Stimulated activated effector memory CD8-positive, alpha-beta T cell treated with anti-CD3 and anti-CD28 coated beads, Interleukin-12 subunit alpha, Interleukin-12 subunit beta, amount 100 ng/mL, for 72 hours (primary cell): Measurements from ENCODE around the gene BBS10.
A peak's percentile ranks its signal among the peaks of the same experiment; 100 is the strongest.
"Not testable (repeated sequence)": the region's sequence is repeated elsewhere in the genome, so short reads cannot be mapped to it uniquely, and the experiment has no call there.

Experiments used
- ATAC-seq: fragments of 150-1000 bp; cut with Tn5 transposase; 2 replicates; pipeline ENCODE4 v1.10.0; 2021
- DNase-seq, 2 donors: peaks; one replicate each; pipeline ENCODE4 v3.0.0; 2021 to 2022; ENCODE audit warnings: low spot score in 2 of 2
- H3K27ac Mint-ChIP-seq: one replicate; pipeline ENCODE4 v1.8.0; 2022; ENCODE audit warnings: mild to moderate bottlenecking, mixed read lengths
- H3K36me3 Mint-ChIP-seq: one replicate; pipeline ENCODE4 v1.8.0; 2022; ENCODE audit warnings: mild to moderate bottlenecking, mixed read lengths
- H3K4me1 Mint-ChIP-seq: one replicate; pipeline ENCODE4 v1.8.0; 2022; ENCODE audit warnings: mixed read lengths
- H3K4me3 Mint-ChIP-seq: one replicate; pipeline ENCODE4 v1.8.0; 2022; ENCODE audit warnings: mild to moderate bottlenecking, mixed read lengths
- H3K9me3 Mint-ChIP-seq: one replicate; pipeline ENCODE4 v1.8.0; 2022; ENCODE audit warnings: mixed read lengths

BBS10 gene

DNA sequence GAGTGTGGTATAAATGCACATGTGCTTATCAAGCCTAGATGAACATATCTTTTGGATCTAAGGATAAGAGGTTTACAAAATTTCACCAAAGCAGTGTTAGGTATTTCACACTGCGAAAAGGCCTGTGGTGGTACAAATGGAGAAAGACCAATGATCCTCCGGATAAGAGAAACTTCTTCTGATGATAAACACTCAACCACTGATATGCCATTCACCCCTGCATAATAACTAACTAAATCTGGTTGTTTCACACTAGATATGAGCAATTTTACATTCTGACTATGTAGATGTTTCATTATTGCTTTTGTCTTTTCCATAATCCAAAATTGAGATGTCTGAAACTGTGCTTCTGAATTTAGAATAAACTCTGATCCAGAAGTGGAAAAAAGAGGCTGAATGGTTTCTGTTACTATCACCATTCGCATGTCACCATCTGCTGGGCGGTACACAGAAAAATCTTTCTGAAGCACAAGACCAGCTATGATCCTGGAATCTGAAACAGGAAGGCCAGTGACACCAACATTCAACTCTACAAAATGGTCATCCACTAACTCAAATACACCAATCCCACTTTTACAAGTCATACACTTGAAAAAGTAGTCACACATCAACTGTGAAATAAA is 1.3 kb downstream of the BBS10 start:
- no peak for DNase-seq
- peak; percentile 66 for ATAC-seq

DNA sequence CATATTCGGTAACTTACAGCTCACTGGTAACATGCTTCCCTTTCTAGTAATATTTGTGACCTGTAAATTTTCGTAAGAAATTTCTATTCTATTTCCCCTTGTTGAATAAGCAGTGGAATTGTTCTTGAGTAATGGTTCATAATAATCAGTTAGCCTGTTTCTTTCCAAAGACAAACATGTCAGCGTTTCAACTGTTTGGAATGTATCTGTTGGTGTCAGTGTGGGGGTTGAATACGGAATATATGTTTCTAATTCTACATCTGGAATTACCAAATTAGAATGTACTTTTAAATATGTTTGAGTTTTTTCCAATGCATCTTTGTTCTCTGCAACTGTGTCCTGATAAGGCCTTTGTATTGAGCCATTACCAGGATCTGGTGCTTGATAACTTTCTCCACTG is 2.0 kb downstream of the BBS10 start:
- H3K4me1 Mint-ChIP-seq = peaks cover 26% of the 10 kb centered on the region
- ATAC-seq (no peak), DNase-seq (no peak)
- H3K27ac Mint-ChIP-seq = no peak overlapping the region
- peaks cover 7% of the 10 kb centered on the region for H3K36me3 Mint-ChIP-seq
- no peaks in the 10 kb centered on the region for H3K9me3 Mint-ChIP-seq
- H3K4me3 Mint-ChIP-seq = no peak overlapping the region

More for the DNA sequence above, 1.3 kb downstream of the BBS10 start:
- peak overlapping the region; percentile 88 for H3K4me3 Mint-ChIP-seq
- peak overlapping the region; percentile 93 for H3K27ac Mint-ChIP-seq
- H3K4me1 Mint-ChIP-seq = peaks cover 20% of the 10 kb centered on the region
- H3K9me3 Mint-ChIP-seq = no peaks in the 10 kb centered on the region
- H3K36me3 Mint-ChIP-seq = peaks cover 7% of the 10 kb centered on the region

DNA sequence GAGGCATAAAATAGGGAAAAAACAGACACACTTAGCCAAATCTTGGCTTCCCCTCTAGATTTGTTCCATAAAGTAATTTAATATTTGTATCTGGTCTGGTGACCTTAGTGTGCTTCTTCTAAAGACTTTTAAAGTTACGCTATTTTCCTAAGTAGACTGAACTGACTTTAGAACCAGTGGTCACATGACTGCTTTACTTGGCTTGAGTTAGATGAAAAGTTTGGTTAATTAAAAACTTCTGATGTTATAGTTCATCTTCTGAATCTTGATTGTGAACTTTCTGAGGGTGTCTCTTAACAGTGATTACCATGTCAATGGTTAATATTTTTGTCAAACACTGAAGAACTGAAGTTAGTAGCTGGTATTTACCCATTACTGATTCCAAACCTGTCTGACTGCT is 2.6 kb downstream of the BBS10 start:
- Mint-ChIP-seq H3K27ac (no peak overlapping the region), H3K4me1 (peaks cover 26% of the 10 kb centered on the region), H3K4me3 (no peak overlapping the region), H3K9me3 (no peaks in the 10 kb centered on the region), H3K36me3 (peaks cover 7% of the 10 kb centered on the region)
- ATAC-seq (no peak), DNase-seq (no peak)

GRCh38 chr12:76341436-76342030 is 6.7 kb downstream of the BBS10 start:
- no peak for ATAC-seq
- H3K9me3 Mint-ChIP-seq = no peaks in the 10 kb centered on the region
- H3K4me1 Mint-ChIP-seq = peaks cover 7% of the 10 kb centered on the region
- H3K36me3 Mint-ChIP-seq = no peaks in the 10 kb centered on the region
- H3K27ac Mint-ChIP-seq = no peak overlapping the region
- no peak for DNase-seq
- no peak overlapping the region for H3K4me3 Mint-ChIP-seq

- no peak overlapping the region for H3K27ac Mint-ChIP-seq
- DNase-seq (no peak), ATAC-seq (no peak)
- H3K4me1 Mint-ChIP-seq = peaks cover 7% of the 10 kb centered on the region
- H3K36me3 Mint-ChIP-seq = no peaks in the 10 kb centered on the region
- no peak overlapping the region for H3K4me3 Mint-ChIP-seq
- no peaks in the 10 kb centered on the region for H3K9me3 Mint-ChIP-seq
These were observed 7.4 kb downstream of the BBS10 start for GRCh38 chr12:76340680-76341435.

DNA sequence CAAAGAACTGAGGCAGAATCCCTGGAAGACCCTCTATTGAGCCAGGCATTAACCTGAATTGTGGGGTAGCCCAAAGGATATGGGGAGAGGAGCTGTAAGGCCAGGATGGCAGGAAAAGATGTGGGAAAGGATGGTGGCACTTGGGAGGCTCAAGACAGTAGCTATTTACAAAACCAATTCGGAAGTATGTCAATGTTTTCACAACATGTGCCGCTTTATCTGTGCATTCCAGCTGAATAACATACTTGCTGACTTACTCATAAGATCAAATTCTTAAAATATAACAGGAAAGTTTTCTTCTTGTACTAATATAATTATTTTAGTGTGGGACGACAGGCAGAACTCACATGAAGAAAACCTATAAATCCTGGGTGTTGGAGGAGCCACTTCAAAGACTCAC is 10.6 kb downstream of the BBS10 start:
- DNase-seq (no peak), ATAC-seq (no peak)
- Mint-ChIP-seq H3K9me3 (no peaks in the 10 kb centered on the region), H3K27ac (no peak overlapping the region), H3K4me1 (peaks cover 7% of the 10 kb centered on the region), H3K36me3 (no peaks in the 10 kb centered on the region), H3K4me3 (no peak overlapping the region)

GRCh38 chr12:76332606-76333005 is 15.6 kb downstream of the BBS10 start:
- no peak overlapping the region for H3K27ac Mint-ChIP-seq
- no peaks in the 10 kb centered on the region for H3K36me3 Mint-ChIP-seq
- peaks cover 2% of the 10 kb centered on the region for H3K9me3 Mint-ChIP-seq
- no peak for DNase-seq
- no peak overlapping the region for H3K4me3 Mint-ChIP-seq
- no peaks in the 10 kb centered on the region for H3K4me1 Mint-ChIP-seq
- no peak for ATAC-seq

- H3K4me1 Mint-ChIP-seq = no peaks in the 10 kb centered on the region
- H3K36me3 Mint-ChIP-seq = no peaks in the 10 kb centered on the region
- H3K9me3 Mint-ChIP-seq = peaks cover 2% of the 10 kb centered on the region
- no peak overlapping the region for H3K4me3 Mint-ChIP-seq
- ATAC-seq = no peak
- no peak for DNase-seq
- H3K27ac Mint-ChIP-seq = no peak overlapping the region
These were observed 18.6 kb downstream of the BBS10 start for GRCh38 chr12:76329606-76330005.

- Mint-ChIP-seq H3K27ac (no peak overlapping the region), H3K36me3 (no peaks in the 10 kb centered on the region), H3K4me3 (no peak overlapping the region), H3K9me3 (peaks cover 2% of the 10 kb centered on the region), H3K4me1 (no peaks in the 10 kb centered on the region)
- ATAC-seq (no peak), DNase-seq (no peak)
These were observed 19.1 kb downstream of the BBS10 start for GRCh38 chr12:76329159-76329558.

DNA sequence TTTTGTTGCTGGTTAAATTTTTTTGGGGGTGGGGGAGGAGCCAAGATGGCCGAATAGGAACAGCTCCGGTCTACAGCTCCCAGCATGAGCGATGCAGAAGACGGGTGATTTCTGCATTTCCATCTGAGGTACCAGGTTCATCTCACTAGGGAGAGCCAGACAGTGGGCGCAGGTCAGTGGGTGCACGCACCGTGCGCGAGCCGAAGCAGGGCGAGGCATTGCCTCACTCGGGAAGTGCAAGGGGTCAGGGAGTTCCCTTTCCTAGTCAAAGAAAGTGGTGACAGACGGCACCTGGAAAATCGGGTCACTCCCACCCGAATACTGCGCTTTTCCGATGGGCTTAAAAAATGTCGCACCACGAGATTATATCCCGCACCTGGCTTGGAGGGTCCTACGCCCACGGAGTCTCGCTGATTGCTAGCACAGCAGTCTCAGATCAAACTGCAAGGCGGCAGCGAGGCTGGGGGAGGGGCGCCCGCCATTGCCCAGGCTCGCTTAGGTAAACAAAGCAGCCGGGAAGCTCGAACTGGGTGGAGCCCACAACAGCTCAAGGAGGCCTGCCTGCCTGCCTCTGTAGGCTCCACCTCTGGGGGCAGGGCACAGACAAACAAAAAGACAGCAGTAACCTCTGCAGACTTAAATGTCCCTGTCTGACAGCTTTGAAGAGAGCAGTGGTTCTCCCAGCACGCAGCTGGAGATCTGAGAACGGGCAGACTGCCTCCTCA is 28.5 kb downstream of the BBS10 start:
- ATAC-seq, H3K27ac Mint-ChIP-seq, H3K36me3 Mint-ChIP-seq, DNase-seq, H3K9me3 Mint-ChIP-seq, H3K4me1 Mint-ChIP-seq, H3K4me3 Mint-ChIP-seq: not testable (repeated sequence)

GRCh38 chr12:76318773-76319594 is 29.2 kb downstream of the BBS10 start:
- no peak overlapping the region for H3K4me3 Mint-ChIP-seq
- DNase-seq (no peak), ATAC-seq (no peak)
- H3K9me3 Mint-ChIP-seq = no peaks in the 10 kb centered on the region
- H3K36me3 Mint-ChIP-seq = no peaks in the 10 kb centered on the region
- H3K27ac Mint-ChIP-seq = no peak overlapping the region
- H3K4me1 Mint-ChIP-seq = no peaks in the 10 kb centered on the region

- ATAC-seq (no peak), DNase-seq (no peak)
- Mint-ChIP-seq H3K4me1 (no peaks in the 10 kb centered on the region), H3K36me3 (no peaks in the 10 kb centered on the region), H3K27ac (no peak overlapping the region), H3K9me3 (no peaks in the 10 kb centered on the region), H3K4me3 (no peak overlapping the region)
These were observed 30.2 kb downstream of the BBS10 start for GRCh38 chr12:76317976-76318375.

GRCh38 chr12:76316468-76316867 is 31.7 kb downstream of the BBS10 start:
- no peak overlapping the region for H3K4me3 Mint-ChIP-seq
- ATAC-seq = no peak
- H3K9me3 Mint-ChIP-seq = no peaks in the 10 kb centered on the region
- H3K36me3 Mint-ChIP-seq = no peaks in the 10 kb centered on the region
- no peak overlapping the region for H3K27ac Mint-ChIP-seq
- no peaks in the 10 kb centered on the region for H3K4me1 Mint-ChIP-seq
- DNase-seq = no peak

DNA sequence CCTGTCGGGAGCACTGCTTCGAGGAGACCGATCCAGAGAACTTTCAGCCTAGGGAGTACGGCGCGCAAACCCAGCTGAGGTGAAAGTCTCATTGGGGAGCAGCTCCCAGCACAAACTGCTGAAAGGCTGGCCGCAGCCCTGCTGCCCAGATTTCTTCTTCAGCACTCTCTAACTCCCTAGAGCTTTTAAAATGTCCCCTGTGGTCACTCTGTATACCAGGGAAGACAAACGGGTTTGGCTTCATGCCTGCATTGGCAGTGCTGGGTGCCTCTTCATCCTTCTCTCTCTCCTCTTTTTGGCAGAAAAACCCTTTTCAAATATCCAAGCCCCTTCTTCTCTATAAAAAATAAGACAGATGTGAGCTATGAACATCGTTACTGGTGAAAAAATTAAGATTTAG is 34.9 kb downstream of the BBS10 start:
- Mint-ChIP-seq H3K27ac (no peak overlapping the region), H3K36me3 (no peaks in the 10 kb centered on the region), H3K9me3 (no peaks in the 10 kb centered on the region), H3K4me1 (no peaks in the 10 kb centered on the region), H3K4me3 (no peak overlapping the region)
- DNase-seq = no peak
- ATAC-seq = no peak

GRCh38 chr12:76312315-76312714 is 35.9 kb downstream of the BBS10 start:
- DNase-seq = no peak
- ATAC-seq = no peak
- no peaks in the 10 kb centered on the region for H3K36me3 Mint-ChIP-seq
- H3K4me3 Mint-ChIP-seq = no peak overlapping the region
- H3K27ac Mint-ChIP-seq = no peak overlapping the region
- no peaks in the 10 kb centered on the region for H3K9me3 Mint-ChIP-seq
- H3K4me1 Mint-ChIP-seq = no peaks in the 10 kb centered on the region
